Urothelium cell line (cell line): ENCODE data around the gene MOBP.
"Not testable (repeated sequence)": the region's sequence is repeated elsewhere in the genome, so short reads cannot be mapped to it uniquely, and the experiment has no call there.

Source experiments
- DNase-seq: peaks from one replicate; pipeline ENCODE4 v3.0.0; 2011; ENCODE audit warnings: low spot score, mixed read lengths
- FAIRE-seq: peaks from 2 replicates; lab custom pipeline; 2011; peaks lifted over from hg19 to GRCh38; lab: Jason Lieb, UNC

Gene MOBP, protein sequence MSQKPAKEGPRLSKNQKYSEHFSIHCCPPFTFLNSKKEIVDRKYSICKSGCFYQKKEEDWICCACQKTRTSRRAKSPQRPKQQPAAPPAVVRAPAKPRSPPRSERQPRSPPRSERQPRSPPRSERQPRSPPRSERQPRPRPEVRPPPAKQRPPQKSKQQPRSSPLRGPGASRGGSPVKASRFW

DNA sequence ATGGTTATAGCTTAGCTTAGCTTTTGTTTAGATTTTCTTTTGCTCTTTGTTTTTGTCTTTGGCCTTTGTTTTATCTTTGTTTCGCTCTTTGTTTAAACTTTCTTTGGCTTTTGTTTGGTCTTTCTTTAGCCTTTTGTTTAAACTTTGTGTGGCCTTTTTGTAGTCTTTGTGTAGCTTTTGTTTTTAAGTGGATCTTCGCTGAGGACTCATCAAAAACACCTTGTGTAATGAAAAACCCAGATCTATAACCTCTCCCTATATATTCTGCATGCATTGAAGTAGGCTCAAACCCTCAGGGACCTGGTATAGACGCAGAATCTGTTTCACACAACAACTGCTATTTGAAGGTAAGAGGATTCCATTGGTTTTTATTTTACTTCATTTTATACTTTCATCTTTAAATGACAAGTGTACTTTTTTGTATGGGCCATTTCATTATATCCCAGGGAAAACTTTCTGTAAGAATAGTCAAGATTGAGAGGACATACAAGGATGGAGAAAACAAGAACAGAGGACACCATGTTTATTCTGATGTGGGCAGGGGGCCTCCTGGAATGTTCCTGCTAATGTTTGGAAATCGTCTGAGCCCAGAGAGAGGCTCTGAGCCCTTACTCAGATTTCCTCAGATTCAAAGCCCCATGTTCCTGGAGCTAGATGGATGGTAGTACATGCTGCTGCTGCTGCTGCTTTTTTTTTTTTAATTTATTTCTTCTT is at the start of gene MOBP:
MOBP (plus strand) TSS at position 287 of the 714 bp plus-strand sequence. CDS start 34,390 bp downstream, outside the sequence.
- DNase-seq (no peak), FAIRE-seq (no peak)

DNA sequence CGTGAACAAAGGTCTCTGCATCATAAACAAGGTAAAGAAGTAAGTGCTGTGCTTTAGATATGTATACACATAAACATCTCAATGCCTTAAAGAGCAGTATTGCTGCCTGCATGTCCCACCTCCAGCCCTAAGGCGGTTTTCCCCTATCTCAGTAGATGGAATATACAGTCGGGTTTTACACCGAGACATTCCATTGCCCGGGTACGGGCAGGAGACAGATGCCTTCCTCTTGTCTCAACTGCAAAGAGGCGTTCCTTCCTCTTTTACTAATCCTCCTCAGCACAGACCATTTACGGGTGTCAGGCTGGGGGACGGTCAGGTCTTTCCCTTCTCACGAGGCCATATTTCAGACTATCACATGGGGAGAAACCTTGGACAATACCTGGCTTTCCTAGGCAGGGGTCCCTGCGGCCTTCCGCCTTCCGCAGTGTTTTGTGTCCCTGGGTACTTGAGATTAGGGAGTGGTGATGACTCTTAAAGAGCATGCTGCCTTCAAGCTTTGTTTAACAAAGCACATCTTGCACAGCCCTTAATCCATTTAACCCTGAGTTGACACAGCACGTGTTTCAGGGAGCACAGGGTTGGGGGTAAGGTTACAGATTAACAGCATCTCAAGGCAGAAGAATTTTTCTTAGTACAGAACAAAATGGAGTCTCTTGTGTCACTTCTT is 48.8 kb upstream of the MOBP start:
- FAIRE-seq: not testable (repeated sequence)

DNA sequence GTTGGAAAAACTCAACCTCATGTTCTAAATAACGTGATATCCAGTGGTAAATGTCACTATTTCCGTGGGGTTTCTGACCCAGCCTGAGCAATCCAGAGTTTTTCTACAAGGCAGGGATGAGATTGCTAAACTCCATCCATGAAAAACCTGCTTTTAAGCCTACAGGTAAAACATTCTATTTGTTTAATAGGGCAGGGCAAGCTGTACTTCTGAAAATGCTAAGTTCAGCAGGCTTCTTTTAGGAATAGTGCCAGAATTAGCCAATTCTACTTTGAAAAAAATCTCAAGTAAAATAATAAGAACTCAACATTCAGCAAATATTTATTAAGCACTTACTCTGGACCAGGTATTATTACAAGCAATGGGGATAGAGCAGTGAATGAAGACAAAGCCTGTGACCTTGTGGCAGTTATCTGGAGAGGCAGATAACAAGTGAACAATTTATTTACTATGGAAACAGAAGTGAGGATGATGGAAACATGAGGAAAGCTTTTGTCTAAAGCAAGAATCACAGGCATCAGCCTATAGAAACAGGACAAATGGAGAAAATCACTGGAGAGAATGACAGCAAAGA is 47.7 kb upstream of the MOBP start:
- DNase-seq (no peak), FAIRE-seq (no peak)

More for the DNA sequence above, 48.8 kb upstream of the MOBP start:
- not testable (repeated sequence) for DNase-seq

DNA sequence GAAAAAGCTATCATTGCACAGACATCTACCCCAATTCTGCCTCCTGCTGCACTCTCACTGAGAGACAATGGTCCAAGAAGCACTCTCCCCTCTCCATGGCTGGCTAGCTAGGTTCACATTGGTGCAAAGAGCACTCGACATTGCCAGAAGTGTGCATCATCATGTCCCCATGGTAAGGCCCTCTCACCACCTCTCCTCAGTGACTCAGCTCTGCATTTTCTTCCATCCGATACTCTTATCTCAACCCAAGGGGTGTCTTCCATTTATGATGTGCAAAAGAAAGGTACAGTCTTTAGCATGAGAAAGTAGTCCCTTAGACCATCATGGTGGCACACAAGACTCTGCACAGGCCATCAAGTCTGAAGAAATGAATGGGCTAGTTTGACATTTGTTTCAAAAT is 46.9 kb upstream of the MOBP start:
- DNase-seq: no peak
- no peak for FAIRE-seq

DNA sequence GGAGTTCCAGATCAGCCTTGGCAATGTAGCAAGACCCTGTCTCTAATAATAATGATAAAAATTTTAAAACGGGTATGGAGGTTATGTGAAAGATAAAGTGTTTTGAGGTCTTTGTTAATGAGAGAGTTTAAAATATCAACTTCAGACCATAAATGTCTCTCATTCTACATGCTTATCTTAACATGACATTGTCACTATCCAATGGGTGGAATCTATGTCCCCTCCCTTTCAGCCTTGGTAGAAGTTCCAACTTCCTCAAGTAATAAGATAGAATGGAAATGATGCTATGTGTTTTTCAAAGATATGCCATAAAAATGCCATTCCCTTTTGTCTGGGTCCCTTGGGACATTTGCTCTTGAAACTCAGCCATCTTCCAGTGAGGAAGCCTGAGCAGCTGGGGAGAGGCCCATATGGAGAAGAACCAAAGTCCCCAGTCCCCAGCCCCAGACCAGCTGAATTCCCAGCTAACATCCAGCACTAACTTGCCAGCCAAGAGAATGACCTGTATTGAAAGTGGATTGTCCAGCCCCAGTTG is 44.0 kb upstream of the MOBP start:
- FAIRE-seq: no peak
- DNase-seq: no peak

DNA sequence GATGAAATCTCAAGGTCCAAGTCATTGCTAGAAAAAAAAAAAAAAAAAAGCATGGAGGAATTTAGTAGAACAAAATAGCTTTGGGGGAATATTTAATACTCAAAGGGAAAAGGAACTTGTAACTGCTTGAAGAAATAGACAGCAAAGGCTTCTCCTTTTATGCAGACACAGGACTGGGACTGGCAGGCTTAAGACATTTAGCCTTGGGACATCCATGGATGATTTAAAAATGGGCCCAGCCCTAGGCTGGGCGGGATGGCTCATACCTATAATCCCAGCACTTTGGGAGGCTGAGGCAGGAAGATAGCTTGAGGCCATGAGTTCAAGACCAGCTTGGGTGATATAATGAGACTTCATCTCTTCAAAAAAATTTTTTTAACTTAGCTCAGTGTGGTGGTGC is 41.2 kb upstream of the MOBP start:
- DNase-seq (no peak), FAIRE-seq (no peak)

DNA sequence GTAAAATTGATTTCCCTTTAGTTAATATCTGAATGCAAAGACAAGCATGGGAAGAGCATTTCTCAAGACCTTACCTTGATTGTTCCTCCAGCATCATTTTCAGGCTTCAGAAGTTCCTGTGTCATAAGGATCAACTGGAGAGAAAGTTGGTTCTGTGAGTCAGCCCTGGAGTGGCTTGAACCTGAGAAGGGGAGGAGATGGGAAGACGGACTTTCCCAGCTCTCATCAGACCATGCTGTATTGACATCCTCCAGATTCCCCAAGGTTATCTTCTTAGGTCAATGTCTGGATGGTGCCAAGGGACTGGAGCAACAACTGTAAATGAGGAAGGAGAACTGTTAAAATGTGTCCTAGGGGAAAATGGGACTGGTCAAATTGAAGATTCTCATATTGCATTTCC is 40.0 kb upstream of the MOBP start:
- DNase-seq (no peak), FAIRE-seq (no peak)

DNA sequence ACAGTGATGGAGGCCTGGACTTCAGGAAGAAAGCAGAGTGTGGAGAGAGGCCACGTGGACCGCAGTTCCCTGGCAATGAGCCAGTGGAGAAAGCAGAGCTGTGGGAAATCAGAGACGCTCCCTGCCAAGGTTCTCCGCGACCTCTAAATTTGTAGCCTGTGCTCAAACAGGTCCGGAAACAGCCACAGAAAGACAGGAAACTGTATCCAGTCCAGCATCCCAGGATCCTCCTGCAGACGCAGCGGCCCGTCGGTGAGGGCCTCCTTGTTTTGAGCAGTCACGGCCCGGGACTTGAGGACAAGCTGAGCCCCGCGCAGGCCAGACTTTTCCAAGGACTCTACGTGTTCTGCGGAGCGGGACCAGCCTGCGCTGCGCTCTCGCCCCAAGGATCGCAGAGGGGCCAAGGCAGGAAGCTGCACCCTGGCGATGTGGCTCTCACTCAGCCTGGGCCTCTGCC is 38.7 kb upstream of the MOBP start:
- FAIRE-seq (no peak), DNase-seq (no peak)

DNA sequence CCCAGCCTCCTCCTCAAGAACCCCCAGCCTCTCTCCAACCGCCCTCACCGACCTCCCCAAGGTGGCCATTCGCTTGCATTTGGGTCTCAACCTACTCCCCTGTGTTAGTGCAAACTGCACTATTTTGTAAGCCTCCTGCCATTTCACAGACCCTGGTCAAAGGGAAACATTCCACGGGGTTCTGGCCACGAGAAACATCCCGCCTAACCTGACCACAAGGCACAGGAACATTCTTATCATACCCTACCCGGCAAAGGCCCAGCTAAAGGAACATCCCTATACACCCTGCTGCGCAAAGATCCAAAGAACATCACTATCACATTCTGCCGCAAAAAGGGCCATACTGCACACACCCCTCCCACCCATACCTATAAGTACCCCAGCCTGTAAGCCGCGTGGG is 38.0 kb upstream of the MOBP start:
- no peak for DNase-seq
- FAIRE-seq: no peak

DNA sequence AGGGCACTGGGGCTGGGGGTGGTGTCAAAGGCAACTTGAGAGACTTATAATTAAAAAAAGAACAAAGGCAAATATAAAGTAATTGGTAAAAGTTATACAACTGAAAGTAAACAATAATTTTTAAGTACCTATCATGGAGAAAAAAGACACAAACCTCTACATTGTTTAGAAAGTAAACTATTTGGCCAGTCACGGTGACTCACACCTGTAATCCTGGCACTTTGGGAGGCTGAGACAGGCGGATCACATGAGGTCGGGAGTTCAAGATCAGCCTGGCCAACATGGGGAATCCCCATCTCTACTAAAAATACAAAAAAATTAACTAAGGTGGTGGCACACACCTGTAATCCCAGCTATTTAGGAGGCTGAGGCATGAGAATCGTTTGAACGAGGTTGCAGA is 35.1 kb upstream of the MOBP start:
- no peak for FAIRE-seq
- no peak for DNase-seq

DNA sequence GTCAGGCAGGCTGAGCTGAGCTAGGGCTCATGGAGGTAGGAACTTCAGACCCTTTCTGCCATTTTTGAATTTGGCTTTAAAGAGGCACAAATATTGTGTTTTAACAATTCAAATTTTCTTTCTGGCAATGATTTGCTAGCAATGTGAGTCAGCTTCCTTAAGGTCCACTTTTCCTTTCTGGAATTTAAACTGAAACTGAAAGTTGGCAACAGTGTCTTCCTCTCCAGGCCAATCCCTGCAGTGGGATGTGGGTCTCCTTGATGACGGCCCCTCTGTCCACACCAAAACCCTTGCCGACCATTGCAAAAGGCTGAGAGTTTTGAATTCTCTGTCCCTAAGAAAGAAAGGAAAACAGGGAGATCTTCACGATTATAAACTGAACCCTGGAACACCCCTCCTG is 33.8 kb upstream of the MOBP start:
- DNase-seq (no peak), FAIRE-seq (no peak)

DNA sequence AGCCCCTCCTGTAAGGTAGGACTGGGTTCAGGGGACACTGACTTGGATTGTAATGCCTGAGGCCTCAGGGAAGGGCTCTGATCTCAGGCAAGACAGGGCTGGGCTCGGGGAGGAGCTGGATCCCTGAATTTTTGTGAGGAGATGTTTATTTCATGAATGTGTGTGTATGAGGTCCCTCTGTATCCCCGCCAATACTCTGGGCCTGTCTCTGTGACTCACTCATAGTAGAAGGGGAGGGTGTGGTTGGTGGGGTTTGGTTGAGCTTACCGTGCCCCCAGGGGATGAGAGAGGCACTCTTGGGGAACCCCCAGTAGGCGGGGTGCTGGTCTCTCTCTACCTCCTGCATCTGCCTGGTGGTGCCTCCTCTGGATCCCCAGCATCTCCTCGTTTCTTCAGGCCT is 32.9 kb upstream of the MOBP start:
- FAIRE-seq: no peak
- DNase-seq: no peak

DNA sequence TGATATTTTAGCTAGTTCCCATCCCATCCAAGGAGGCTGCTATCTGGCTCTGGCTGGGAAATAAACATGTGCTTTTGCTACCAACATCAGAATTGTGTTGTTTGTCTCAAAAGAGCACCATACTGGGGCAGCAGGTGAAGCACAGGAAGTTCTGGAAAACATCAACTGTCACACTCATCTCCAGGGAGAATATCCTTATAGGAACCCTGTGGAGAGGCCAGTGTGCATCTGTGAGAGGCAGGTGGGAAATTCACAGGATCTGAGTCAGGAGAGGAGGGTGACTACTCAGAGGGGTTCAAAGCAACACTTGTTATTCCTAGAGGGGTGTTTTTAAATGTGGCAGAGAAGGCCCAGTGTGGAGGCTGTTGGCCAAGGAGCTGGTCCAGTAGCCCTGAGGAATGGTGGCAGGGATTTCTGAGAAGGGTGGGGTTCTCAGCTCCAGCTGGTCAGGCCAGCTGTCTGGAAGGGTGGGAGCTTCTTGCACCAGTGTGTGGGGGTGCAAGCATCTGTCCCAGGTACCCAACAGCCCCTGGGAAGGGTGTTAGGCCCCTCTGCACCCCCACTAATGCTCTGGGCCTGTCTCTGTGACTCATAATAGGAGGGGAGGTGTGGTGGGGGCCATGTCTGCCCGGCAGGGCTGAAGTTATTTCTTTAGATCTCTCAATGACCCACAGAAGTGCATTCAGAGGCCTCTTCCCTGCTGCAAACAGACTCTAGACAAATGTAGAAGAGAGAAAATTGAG is 32.3 kb upstream of the MOBP start:
- FAIRE-seq (no peak), DNase-seq (no peak)

DNA sequence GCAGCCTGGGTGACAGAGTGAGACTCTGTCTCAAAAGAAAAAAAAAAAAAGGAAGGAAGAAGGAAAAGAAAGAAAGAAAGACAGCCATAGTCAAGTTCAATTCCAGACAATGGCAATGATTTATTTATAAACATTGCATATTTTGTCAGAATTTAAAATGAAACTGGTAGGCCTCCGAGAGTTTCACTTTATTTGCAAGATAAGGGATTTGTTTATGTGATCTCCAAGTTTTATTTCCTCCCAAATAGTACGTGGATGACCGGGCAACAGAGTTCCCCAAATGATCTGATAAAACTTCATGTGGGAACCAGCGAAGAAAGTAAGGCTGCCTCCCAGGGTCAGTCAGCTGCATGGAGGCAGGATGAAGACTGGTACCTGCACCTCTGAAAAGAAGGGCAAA is 28.6 kb upstream of the MOBP start:
- no peak for FAIRE-seq
- no peak for DNase-seq

DNA sequence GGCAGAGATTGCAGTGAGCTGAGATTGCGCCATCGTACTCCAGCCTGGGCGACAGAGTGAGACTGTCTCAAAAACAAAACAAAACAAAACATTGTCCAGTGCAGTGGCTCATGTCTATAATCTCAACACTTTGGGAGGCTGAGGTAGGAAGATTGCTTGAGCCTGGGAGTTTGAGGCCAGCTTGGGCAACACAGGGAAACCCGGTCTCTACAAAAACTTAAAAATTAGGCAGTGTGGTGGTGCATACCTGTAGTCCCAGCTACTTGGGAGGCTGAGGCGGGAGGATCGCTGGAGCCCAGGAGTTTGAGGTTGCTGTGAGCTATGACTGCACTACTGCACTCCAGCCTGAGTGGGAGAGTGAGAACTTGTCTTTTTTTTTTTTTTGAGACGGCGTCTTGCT is 27.2 kb upstream of the MOBP start:
- FAIRE-seq (no peak), DNase-seq (no peak)

DNA sequence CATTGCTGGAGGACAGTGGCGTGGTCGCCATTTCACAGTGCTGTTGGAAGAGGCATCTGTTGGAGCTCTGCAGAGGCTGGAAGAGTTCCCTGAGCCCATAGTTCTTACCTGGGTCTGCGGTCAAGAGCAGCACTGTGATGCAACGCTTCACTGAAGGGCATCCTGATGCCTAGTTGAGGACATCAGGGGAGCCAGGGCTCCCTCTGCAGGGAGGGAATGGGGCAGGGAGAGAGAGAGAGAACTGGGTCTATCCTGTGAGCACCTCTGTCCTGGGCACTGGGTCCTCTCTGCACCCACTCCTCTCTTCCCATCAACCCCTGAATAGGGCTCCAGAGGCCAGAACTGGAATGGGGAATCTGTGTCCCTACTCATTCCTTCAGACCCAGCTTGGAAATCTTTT is 23.9 kb upstream of the MOBP start:
- no peak for DNase-seq
- no peak for FAIRE-seq

DNA sequence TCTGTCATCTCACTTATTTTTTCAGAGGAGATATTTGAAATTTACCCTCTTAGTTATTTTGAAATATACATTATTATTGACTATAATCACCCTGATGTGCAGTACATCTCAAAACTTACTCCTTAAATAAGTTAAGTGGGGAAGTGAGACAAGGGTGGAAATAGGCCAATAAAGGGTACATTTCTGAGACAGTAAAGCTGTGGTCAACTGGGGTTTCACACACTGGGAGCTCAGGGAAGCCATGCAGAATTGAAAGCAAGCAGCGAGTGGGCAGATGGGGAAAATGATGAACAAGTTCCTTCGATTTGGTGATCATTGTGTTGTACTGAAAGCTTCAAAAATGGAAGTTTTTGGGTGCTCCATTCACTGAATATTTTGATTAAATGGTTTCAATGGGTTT is 21.6 kb upstream of the MOBP start:
- DNase-seq: no peak

DNA sequence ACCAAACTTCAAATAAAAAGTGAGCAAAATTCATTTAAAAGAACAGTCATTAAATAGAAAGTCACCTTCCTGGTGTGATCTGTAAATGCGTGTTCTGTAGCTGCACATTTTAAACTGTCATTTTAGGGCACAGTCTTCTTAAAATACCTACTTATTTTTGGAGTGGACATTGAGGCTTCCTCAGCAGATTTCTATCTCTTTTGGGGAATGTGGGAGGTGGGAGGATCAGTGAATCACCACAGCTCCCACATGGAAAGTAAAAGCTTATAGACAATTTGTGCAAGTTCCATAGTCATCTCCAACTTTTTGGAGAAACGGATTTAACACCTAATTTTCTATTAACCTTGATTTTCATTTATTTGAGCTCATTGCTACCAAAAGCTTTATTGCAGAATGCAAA is 21.0 kb upstream of the MOBP start:
- no peak for DNase-seq
- FAIRE-seq: no peak

More for the DNA sequence above, 21.6 kb upstream of the MOBP start:
- FAIRE-seq: no peak

DNA sequence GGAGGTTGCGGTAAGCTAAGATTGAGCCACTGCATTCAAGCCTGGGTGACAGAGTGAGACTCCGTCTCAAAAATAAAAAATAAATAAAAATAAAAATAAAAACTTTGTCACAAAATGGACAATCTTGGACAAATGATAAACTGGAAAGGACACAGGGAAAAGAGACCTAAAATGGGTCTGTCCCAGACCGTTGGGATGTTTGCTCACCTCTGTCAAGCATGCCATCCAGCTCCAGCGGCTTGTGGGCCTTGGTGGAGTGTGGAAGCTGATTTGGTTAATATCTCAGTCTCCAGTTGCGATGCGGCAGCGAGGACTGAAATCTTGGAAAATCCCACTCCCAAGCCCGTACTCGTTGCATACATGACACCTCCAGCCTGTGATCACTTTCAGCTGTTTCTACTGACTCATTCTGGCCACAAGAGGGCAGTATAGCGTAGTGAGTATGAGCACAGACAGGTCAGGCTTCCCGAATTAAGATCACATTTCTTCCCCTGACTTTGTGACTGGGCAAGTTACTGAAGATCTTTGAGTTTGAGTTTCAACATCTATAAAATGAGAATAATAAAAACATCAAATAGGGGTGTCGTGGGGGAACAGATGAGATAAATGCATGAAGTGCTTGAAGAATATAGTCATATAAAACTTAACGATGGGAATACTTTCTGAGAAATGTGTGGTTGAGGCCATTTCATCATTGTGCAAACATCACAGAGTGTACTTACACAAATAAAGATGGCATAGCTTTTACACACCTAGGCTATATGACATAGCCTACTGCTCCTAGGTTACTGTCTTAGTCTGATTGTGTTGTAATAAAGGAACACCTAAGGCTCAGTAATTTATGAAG is 19.6 kb upstream of the MOBP start:
- peak; percentile 95 for FAIRE-seq
- DNase-seq: peak; percentile 83
